Astrocyte of the cerebellum (primary cell): ENCODE measurements around the gene PGM2L1.
"Not testable (repeated sequence)": the region's sequence is repeated elsewhere in the genome, so short reads cannot be mapped to it uniquely, and the experiment has no call there.

Experiments
- DNase-seq: peaks from one replicate; pipeline ENCODE4 v3.0.0-alpha.2; 2011; ENCODE audit warnings: low read depth
- H3K4me3 ChIP-seq: 2 replicates; pipeline ENCODE4 v1.5.1; 2011; ENCODE audit warnings: mild to moderate bottlenecking, low read depth, low read length, moderate library complexity
- CTCF ChIP-seq: IDR thresholded peaks from 2 replicates; pipeline ENCODE4 v1.5.1; 2012; ENCODE audit warnings: low read length, low read depth, moderate library complexity, mild to moderate bottlenecking; ENCODE audit errors: missing control alignments
- in situ Hi-C: cut with HindIII; loops from 2 replicates; pipeline ENCODE4 v1.10.0; 2017; ENCODE audit warnings: low sequenced_read_pairs

The PGM2L1 gene

GRCh38 chr11:74418509-74418895 is 20.3 kb upstream of the PGM2L1 start:
- in situ Hi-C loops: no loop called here
- no peak for TF ChIP-seq CTCF
- peak; percentile 81 for DNase-seq
- H3K4me3 ChIP-seq: no peak overlapping the region

GRCh38 chr11:74417860-74418508 is 19.8 kb upstream of the PGM2L1 start:
- no peak for TF ChIP-seq CTCF
- no peak overlapping the region for H3K4me3 ChIP-seq
- in situ Hi-C loops: no loop called here
- no peak for DNase-seq

GRCh38 chr11:74417379-74417804 is 19.2 kb upstream of the PGM2L1 start:
- TF ChIP-seq CTCF: no peak
- H3K4me3 ChIP-seq: no peak overlapping the region
- in situ Hi-C loops: no loop called here
- peak; percentile 82 for DNase-seq

GRCh38 chr11:74416974-74417373 is 18.7 kb upstream of the PGM2L1 start:
- H3K4me3 ChIP-seq, DNase-seq, in situ Hi-C loops: not testable (repeated sequence)

- TF ChIP-seq CTCF: no peak
- no peak for DNase-seq
- no peak overlapping the region for H3K4me3 ChIP-seq
- in situ Hi-C loops: no loop called here
Observed at GRCh38 chr11:74412733-74413359, 14.6 kb upstream of the PGM2L1 start.

- in situ Hi-C loops: no loop called here
- TF ChIP-seq CTCF: no peak
- H3K4me3 ChIP-seq: no peak overlapping the region
- no peak for DNase-seq
Observed at GRCh38 chr11:74412321-74412720, 14.1 kb upstream of the PGM2L1 start.

GRCh38 chr11:74409633-74410032 is 11.4 kb upstream of the PGM2L1 start:
- DNase-seq: no peak
- in situ Hi-C loops: no loop called here
- TF ChIP-seq CTCF: no peak
- H3K4me3 ChIP-seq: no peak overlapping the region
